Activated CD8-positive, alpha-beta T cell treated with anti-CD3 and anti-CD28 coated beads for 36 hours (primary cell): ENCODE results near the gene TIMP1. TPM values are rescaled to one million over a fixed set of nuclear protein-coding genes. Genes with fewer than 3 reads are reported as not detected.

Source experiments
- ATAC-seq: fragments of 200-7000 bp; cut with Tn5 transposase; one replicate; pipeline ENCODE4 v1.10.0; 2021; ENCODE audit warnings: mild to moderate bottlenecking, moderate library complexity
- CTCF ChIA-PET: fragments of 350-600 bp; sonication (Branson Sonifier 250); formaldehyde crosslinking; loops from one replicate; lab custom pipeline; 2021; ENCODE audit warnings: antibody characterized with exemption; lab: Charles Lee
- POLR2A ChIA-PET: fragments of 350-600 bp; sonication (Branson Sonifier 250); formaldehyde crosslinking; loops from one replicate; lab custom pipeline; 2021; ENCODE audit warnings: antibody characterized with exemption; lab: Charles Lee
- DNase-seq: peaks from one replicate; pipeline ENCODE4 v3.0.0-alpha.2; 2020
- H3K27ac Mint-ChIP-seq: one replicate; pipeline ENCODE4 v1.8.0; 2021; ENCODE audit warnings: mild to moderate bottlenecking, mixed read lengths
- H3K27me3 Mint-ChIP-seq: one replicate; pipeline ENCODE4 v1.8.0; 2021; ENCODE audit warnings: mixed read lengths
- H3K36me3 Mint-ChIP-seq: one replicate; pipeline ENCODE4 v1.8.0; 2021; ENCODE audit warnings: low read depth, mixed read lengths
- H3K4me1 Mint-ChIP-seq: one replicate; pipeline ENCODE4 v1.8.0; 2021; ENCODE audit warnings: low read depth, mixed read lengths
- H3K4me3 Mint-ChIP-seq: one replicate; pipeline ENCODE4 v1.8.0; 2021; ENCODE audit warnings: mild to moderate bottlenecking, moderate library complexity, mixed read lengths
- H3K9me3 Mint-ChIP-seq: one replicate; pipeline ENCODE4 v1.8.0; 2021; ENCODE audit warnings: mixed read lengths
- intact Hi-C: fragments of 100-400 bp; cut with micrococcal nuclease; formaldehyde crosslinking; loops from one replicate; pipeline ENCODE4 v1.10.0; 2022
- total RNA-seq, 2 experiments: library from RNA; stranded (reverse); gene quantifications; one replicate each; pipeline ENCODE4 v1.2.3, GENCODE V29; 2021
- TF ChIP-seq, protein P1 (sequence below): fragments of 200-600 bp; IDR thresholded peaks from one replicate; pipeline ENCODE4 v1.8.0; 2022; ENCODE audit warnings: antibody characterized with exemption, mild to moderate bottlenecking

The TIMP1 gene
- total RNA-seq, 2 experiments from 2014 or later, result 3.0 to 4.3 TPM

DNA sequence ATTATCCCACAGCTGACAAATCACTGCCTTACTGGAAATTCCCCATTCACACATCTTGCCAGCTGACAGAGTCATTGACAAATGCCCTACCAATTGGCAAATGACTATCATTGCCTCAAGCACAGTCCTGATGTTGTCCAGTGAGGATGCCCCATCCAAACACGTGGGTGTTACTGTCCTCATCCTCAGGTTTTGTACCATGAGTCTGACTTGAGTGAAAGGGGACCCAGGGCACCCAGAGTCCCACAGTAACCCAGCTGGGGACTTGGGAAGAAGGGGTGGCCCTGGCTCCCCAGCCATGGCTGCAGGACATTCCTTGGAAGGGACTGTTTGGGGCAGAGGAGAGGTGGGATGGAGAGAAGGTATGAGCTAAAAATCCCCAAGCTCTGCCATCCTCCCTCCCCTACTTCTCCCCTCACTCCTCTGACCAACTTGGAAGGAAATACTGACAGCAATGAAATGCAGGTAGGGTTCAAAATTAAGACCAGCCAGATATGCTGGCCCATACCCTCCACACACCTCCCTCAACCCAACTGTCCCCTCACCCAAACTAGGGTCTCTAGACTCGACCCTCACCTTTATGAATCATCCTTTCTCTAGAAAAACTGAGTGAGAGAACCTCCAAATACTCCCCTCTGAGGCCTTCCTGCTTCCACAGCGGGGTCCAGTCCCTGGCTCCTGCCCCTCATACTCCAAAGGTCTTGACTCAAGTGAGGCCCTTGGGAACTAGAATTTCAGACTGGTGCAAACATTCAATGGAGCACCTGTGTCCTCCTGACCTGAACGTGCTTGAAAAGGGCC lies 5.1 kb downstream of the TIMP1 start:
- TF ChIP-seq, protein P1, sequence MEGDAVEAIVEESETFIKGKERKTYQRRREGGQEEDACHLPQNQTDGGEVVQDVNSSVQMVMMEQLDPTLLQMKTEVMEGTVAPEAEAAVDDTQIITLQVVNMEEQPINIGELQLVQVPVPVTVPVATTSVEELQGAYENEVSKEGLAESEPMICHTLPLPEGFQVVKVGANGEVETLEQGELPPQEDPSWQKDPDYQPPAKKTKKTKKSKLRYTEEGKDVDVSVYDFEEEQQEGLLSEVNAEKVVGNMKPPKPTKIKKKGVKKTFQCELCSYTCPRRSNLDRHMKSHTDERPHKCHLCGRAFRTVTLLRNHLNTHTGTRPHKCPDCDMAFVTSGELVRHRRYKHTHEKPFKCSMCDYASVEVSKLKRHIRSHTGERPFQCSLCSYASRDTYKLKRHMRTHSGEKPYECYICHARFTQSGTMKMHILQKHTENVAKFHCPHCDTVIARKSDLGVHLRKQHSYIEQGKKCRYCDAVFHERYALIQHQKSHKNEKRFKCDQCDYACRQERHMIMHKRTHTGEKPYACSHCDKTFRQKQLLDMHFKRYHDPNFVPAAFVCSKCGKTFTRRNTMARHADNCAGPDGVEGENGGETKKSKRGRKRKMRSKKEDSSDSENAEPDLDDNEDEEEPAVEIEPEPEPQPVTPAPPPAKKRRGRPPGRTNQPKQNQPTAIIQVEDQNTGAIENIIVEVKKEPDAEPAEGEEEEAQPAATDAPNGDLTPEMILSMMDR, result no peak
- Mint-ChIP-seq H3K9me3 (no peaks in the 10 kb centered on the region), H3K4me3 (no peak overlapping the region), H3K4me1 (peaks cover 17% of the 10 kb centered on the region), H3K36me3 (no peaks in the 10 kb centered on the region), H3K27ac (no peak overlapping the region), H3K27me3 (no peaks in the 10 kb centered on the region)
- no peak for ATAC-seq
- CTCF ChIA-PET, result no interaction called here
- intact Hi-C loops, result no loop called here
- POLR2A ChIA-PET, result interaction anchor here (0.7 kb wide), 1 partner anchor 9 kb away, joined by 3 read pairs; no protein-coding TSS in a partner anchor
- DNase-seq, result no peak

DNA sequence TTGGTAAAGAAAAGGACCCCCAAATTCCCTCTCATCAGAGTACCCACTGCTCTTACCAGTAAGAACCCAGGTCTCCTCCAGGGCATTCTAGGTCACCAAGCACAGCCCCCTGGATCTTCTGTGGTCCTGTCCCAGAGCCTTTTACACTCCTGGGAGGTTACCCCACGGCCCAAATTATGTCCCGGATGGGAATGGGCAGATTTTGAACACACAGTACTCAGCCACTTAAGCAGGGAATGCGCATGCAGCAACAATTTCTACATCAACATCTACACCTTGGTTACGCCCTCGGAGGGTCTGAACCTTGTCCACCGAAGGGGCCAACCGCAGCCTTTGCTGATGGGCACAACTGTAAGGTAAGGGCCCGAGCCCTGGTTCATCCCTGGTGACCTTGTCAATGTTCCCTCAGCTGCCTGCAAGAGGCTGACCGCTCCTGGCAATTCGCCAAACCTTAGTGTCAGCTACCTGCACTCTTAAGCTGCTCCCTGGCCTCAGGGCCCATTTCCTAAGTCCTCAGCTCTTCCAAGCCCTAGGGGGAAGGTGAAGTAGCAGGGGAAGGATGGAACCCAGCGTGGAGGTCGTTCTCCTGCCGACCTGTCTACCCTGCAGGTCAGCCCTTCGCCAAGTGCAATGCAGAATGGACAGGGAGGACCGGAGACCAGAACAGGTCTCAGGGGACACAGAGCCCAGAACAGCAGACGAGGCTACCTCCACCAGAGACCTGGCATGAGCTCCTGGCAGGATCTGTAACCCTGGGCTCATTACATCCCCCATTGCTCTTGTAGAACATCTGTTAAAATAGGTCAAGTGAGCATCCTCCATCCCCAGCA lies 5.9 kb downstream of the TIMP1 start:
- CTCF ChIA-PET, result no interaction called here
- DNase-seq, result no peak
- TF ChIP-seq, protein P1, result no peak
- Mint-ChIP-seq H3K4me3 (no peak overlapping the region), H3K4me1 (peaks cover 15% of the 10 kb centered on the region), H3K27ac (no peak overlapping the region), H3K27me3 (no peaks in the 10 kb centered on the region), H3K9me3 (no peaks in the 10 kb centered on the region), H3K36me3 (no peaks in the 10 kb centered on the region)
- POLR2A ChIA-PET, result no interaction called here
- intact Hi-C loops, result no loop called here
- ATAC-seq, result no peak

DNA sequence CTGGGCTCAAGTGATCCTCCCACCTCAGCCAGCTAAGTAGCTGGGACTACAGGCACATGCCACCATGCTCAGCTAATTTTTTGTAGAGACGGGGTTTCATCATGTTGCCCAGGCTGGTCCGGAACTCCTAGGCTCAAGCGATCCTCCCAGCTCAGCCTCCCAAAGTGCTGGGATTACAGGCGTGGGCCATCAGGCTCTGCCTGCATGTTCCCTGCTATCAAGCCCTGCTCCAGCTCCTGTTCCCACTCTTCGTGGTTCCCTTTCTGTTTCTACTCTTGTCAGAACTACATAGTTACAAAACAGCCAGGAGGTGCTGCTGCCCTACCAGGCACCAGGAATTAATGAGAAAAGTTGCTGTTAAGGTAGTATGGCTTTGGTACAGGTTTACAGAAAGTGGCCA lies 8.7 kb downstream of the TIMP1 start:
- CTCF ChIA-PET, result no interaction called here

GRCh38 chrX:47593522-47593921 lies 11.3 kb downstream of the TIMP1 start:
- TF ChIP-seq, protein P1, result no peak
- POLR2A ChIA-PET, result no interaction called here
- H3K4me3 Mint-ChIP-seq, result no peak overlapping the region
- H3K4me1 Mint-ChIP-seq, result peaks cover 6% of the 10 kb centered on the region
- peaks cover 6% of the 10 kb centered on the region for H3K9me3 Mint-ChIP-seq
- H3K27ac Mint-ChIP-seq, result no peak overlapping the region
- H3K27me3 Mint-ChIP-seq, result no peaks in the 10 kb centered on the region
- H3K36me3 Mint-ChIP-seq, result peaks cover 5% of the 10 kb centered on the region
- CTCF ChIA-PET, result no interaction called here
- no peak for ATAC-seq
- no peak for DNase-seq
- intact Hi-C loops, result no loop called here

More for the DNA sequence above, 8.7 kb downstream of the TIMP1 start:
- no peak overlapping the region for H3K4me3 Mint-ChIP-seq
- H3K27ac Mint-ChIP-seq, result no peak overlapping the region
- H3K36me3 Mint-ChIP-seq, result no peaks in the 10 kb centered on the region
- DNase-seq (no peak), ATAC-seq (no peak)
- peaks cover 6% of the 10 kb centered on the region for H3K4me1 Mint-ChIP-seq
- H3K9me3 Mint-ChIP-seq, result no peaks in the 10 kb centered on the region
- H3K27me3 Mint-ChIP-seq, result no peaks in the 10 kb centered on the region
- TF ChIP-seq, protein P1, result no peak
- intact Hi-C loops, result no loop called here
- POLR2A ChIA-PET, result no interaction called here
